Measurements from ENCODE around the gene GPD1. TPM values are rescaled to one million over a fixed set of nuclear protein-coding genes. Genes with fewer than 3 reads are reported as not detected.
"Not testable (repeated sequence)": the region's sequence is repeated elsewhere in the genome, so short reads cannot be mapped to it uniquely, and the experiment has no call there.

The GPD1 gene
- total RNA-seq, 1 donor from 2014 or later: 32.2 TPM

DNA sequence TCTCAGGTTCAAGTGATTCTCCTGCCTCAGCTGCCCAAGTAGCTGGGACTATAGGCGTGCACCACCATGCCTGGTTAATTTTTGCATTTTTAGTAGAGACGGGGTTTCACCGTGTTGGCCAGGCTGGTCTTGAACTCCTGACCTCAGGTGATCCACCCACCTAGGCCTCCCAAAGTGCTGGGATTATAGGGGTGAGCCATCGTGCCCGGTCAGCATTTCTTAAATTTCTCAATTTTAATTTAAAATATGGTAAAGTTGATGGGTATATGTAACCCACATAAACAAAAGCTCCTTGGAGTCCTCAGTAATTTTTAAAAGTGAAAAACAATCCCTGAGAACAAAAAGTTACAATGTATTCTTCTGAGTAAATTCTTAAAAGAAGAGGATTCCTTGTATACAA lies 51.1 kb downstream of the GPD1 start:
- ATAC-seq; intact Hi-C loops (cut with DNase I); DNase-seq (ENCODE audit: low spot score): not testable (repeated sequence)

- DNase-seq (ENCODE audit: low spot score) (no peak), ATAC-seq (no peak)
- intact Hi-C loops (cut with DNase I): no loop called here
Measured at GRCh38 chr12:50156641-50157040, 52.8 kb downstream of the GPD1 start.

DNA sequence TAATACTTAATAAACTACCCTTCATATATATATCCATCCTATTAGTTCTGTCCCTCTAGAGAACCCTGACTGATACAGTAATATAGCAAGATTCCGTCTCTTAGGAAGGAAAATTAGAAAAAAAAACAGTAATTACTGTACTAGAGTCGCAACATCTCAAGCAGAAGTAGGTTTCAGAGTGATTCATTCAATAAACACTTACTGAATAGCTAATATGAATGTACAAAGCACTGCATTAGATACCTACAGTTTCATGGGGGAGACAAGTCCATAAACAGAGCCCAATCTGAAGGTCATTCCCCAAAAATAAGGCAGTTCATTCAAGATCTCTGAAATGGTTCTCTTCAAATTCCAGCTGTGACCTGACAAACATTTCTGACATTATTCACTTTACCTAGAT lies 53.5 kb downstream of the GPD1 start:
- ATAC-seq (no peak), DNase-seq (ENCODE audit: low spot score) (no peak)
- intact Hi-C loops (cut with DNase I): no loop called here

DNA sequence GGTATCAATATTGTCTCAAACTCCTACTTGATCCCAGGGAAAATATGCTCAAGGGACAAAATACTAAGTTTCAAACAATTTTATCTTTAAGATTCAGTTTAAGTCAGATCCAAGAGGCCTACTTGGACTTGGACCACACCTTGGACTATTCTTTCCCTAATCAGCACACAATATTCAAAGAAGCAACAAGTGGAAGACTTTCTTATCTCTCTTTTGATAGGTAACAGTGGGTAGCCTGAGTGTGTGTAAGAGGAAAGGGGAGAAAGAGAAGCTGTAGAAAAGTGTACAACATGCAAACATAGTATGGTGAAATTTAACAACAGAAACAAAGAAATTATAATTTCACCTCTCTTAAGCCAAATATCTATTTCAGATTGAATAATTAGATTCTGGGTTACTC lies 56.8 kb downstream of the GPD1 start:
- intact Hi-C loops (cut with DNase I): no loop called here
- ATAC-seq (no peak), DNase-seq (ENCODE audit: low spot score) (no peak)

Other genes starting within 250 kb of the GPD1 start
- 107 TPM for gene FAIM2, start 200.1 kb upstream of the GPD1 start, total RNA-seq
- gene AQP2, start 153.3 kb upstream of the GPD1 start, total RNA-seq: not detected
- 0.71 TPM for gene AQP5, start 142.1 kb upstream of the GPD1 start, total RNA-seq
- 0.27 TPM for gene AQP6, start 131.1 kb upstream of the GPD1 start, total RNA-seq
- 15.0 TPM for gene RACGAP1, start 78.5 kb upstream of the GPD1 start, total RNA-seq
- gene ASIC1, start 46.4 kb upstream of the GPD1 start, total RNA-seq: 5.5 TPM
- 35.2 TPM for gene SMARCD1, start 18.7 kb upstream of the GPD1 start, total RNA-seq
- 45.8 TPM for gene COX14, start 8.2 kb downstream of the GPD1 start, total RNA-seq
- 51.9 TPM for gene CERS5, start 63.4 kb downstream of the GPD1 start, total RNA-seq
- 142 TPM for gene LIMA1, start 179.5 kb downstream of the GPD1 start, total RNA-seq